Mucosa of rectum (tissue), 2 donors: ENCODE measurements around the gene SEC61G.

Source experiments
- H3K27ac ChIP-seq, 2 donors: one replicate each; pipeline ENCODE4 v1.7.0; 2013; ENCODE audit warnings: inconsistent platforms in 2 of 2, low read depth in 2 of 2, low read length in 2 of 2
- H3K27me3 ChIP-seq, 2 donors: one replicate each; pipeline ENCODE4 v1.7.0; 2013; ENCODE audit warnings: low read length in 2 of 2; ENCODE audit not compliant: control insufficient read depth in 2 of 2, insufficient read depth in 2 of 2
- H3K36me3 ChIP-seq, 2 donors: one replicate each; pipeline ENCODE4 v1.7.0; 2013; ENCODE audit warnings: low read length in 2 of 2; ENCODE audit not compliant: control insufficient read depth in 2 of 2, insufficient read depth in 2 of 2
- H3K4me1 ChIP-seq, 2 donors: one replicate each; pipeline ENCODE4 v1.7.0; 2013; ENCODE audit warnings: low read length in 2 of 2, mild to moderate bottlenecking in 1 of 2; ENCODE audit not compliant: control insufficient read depth in 2 of 2, insufficient read depth in 2 of 2
- H3K4me3 ChIP-seq, 2 donors: one replicate each; pipeline ENCODE4 v1.7.0; 2013; ENCODE audit warnings: low read length in 2 of 2
- H3K9ac ChIP-seq, 2 donors: one replicate each; pipeline ENCODE4 v1.7.0; 2013; ENCODE audit warnings: low read length in 2 of 2, low read depth in 1 of 2, mild to moderate bottlenecking in 1 of 2
- H3K9me3 ChIP-seq, 2 donors: one replicate each; pipeline ENCODE4 v1.7.0; 2013; ENCODE audit warnings: low read length in 2 of 2; ENCODE audit not compliant: control insufficient read depth in 2 of 2
- donor health status: healthy.
- donor health status: Normal muscosa, but diverticular disease.

Gene SEC61G

GRCh38 chr7:54722026-54722425, 37.0 kb downstream of the SEC61G start:
- no peak overlapping the region for H3K27ac ChIP-seq
- no peak overlapping the region for H3K4me3 ChIP-seq
- H3K4me1 ChIP-seq: no peaks in the 10 kb centered on the region
- H3K27me3 ChIP-seq: no peaks in the 10 kb centered on the region
- H3K9ac ChIP-seq: no peak overlapping the region
- no peaks in the 10 kb centered on the region for H3K36me3 ChIP-seq
- H3K9me3 ChIP-seq: no peaks in the 10 kb centered on the region

- H3K9me3 ChIP-seq: no peaks in the 10 kb centered on the region
- H3K27ac ChIP-seq: no peak overlapping the region
- H3K9ac ChIP-seq: no peak overlapping the region
- no peaks in the 10 kb centered on the region for H3K36me3 ChIP-seq
- no peak overlapping the region for H3K4me3 ChIP-seq
- H3K4me1 ChIP-seq: no peaks in the 10 kb centered on the region
- H3K27me3 ChIP-seq: no peaks in the 10 kb centered on the region
These were observed 39.0 kb downstream of the SEC61G start for GRCh38 chr7:54719974-54720373.

- Histone ChIP-seq H3K27me3 (no peaks in the 10 kb centered on the region), H3K36me3 (no peaks in the 10 kb centered on the region), H3K9me3 (no peaks in the 10 kb centered on the region)
These were observed 39.6 kb downstream of the SEC61G start for GRCh38 chr7:54719425-54719824.

GRCh38 chr7:54712820-54713219, 46.2 kb downstream of the SEC61G start:
- no peak overlapping the region for H3K9ac ChIP-seq
- no peaks in the 10 kb centered on the region for H3K4me1 ChIP-seq

More at GRCh38 chr7:54719425-54719824, 39.6 kb downstream of the SEC61G start:
- Histone ChIP-seq H3K4me3 (no peak overlapping the region), H3K27ac (no peak overlapping the region), H3K9ac (no peak overlapping the region), H3K4me1 (no peaks in the 10 kb centered on the region)

GRCh38 chr7:54711900-54712595, 47.0 kb downstream of the SEC61G start:
- Histone ChIP-seq H3K4me1 (no peaks in the 10 kb centered on the region), H3K36me3 (no peaks in the 10 kb centered on the region), H3K9me3 (peaks cover 0 to 2% of the 10 kb centered on the region in 2 donors), H3K4me3 (no peak overlapping the region), H3K27me3 (no peaks in the 10 kb centered on the region), H3K9ac (no peak overlapping the region), H3K27ac (no peak overlapping the region)

More at GRCh38 chr7:54712820-54713219, 46.2 kb downstream of the SEC61G start:
- H3K27me3 ChIP-seq: no peaks in the 10 kb centered on the region
- H3K9me3 ChIP-seq: peaks cover 0 to 2% of the 10 kb centered on the region in 2 donors
- no peak overlapping the region for H3K27ac ChIP-seq
- H3K4me3 ChIP-seq: no peak overlapping the region
- H3K36me3 ChIP-seq: no peaks in the 10 kb centered on the region

- H3K9me3 ChIP-seq: peaks cover 0 to 2% of the 10 kb centered on the region in 2 donors
These were observed 49.7 kb downstream of the SEC61G start for GRCh38 chr7:54709283-54709682.

GRCh38 chr7:54705436-54705835, 53.6 kb downstream of the SEC61G start:
- Histone ChIP-seq H3K9me3 (no peaks in the 10 kb centered on the region), H3K4me1 (no peaks in the 10 kb centered on the region), H3K27ac (no peak overlapping the region), H3K27me3 (peaks cover 0 to 3% of the 10 kb centered on the region in 2 donors), H3K9ac (no peak overlapping the region), H3K4me3 (no peak overlapping the region), H3K36me3 (no peaks in the 10 kb centered on the region)

More at GRCh38 chr7:54709283-54709682, 49.7 kb downstream of the SEC61G start:
- H3K27ac ChIP-seq: no peak overlapping the region
- H3K36me3 ChIP-seq: no peaks in the 10 kb centered on the region
- H3K9ac ChIP-seq: no peak overlapping the region
- no peak overlapping the region for H3K4me3 ChIP-seq
- H3K4me1 ChIP-seq: no peaks in the 10 kb centered on the region
- H3K27me3 ChIP-seq: peaks cover 0 to 2% of the 10 kb centered on the region in 2 donors

- no peak overlapping the region for H3K9ac ChIP-seq
- H3K4me3 ChIP-seq: no peak overlapping the region
- no peaks in the 10 kb centered on the region for H3K36me3 ChIP-seq
- no peaks in the 10 kb centered on the region for H3K9me3 ChIP-seq
- no peaks in the 10 kb centered on the region for H3K4me1 ChIP-seq
- peaks cover 0 to 3% of the 10 kb centered on the region in 2 donors for H3K27me3 ChIP-seq
- no peak overlapping the region for H3K27ac ChIP-seq
These were observed 54.2 kb downstream of the SEC61G start for GRCh38 chr7:54704851-54705250.
